Liver (tissue), 9 donors: ENCODE data around the gene SAMD7. TPM values are rescaled to one million over a fixed set of nuclear protein-coding genes. Genes with fewer than 3 reads are reported as not detected.

Source experiments
- DNase-seq: peaks from one replicate; pipeline ENCODE4 v3.0.0-alpha.2; 2017; ENCODE audit warnings: low spot score
- H3K27ac ChIP-seq, 2 donors: one replicate each; pipeline ENCODE4 v1.7.0; 2013; ENCODE audit warnings: inconsistent platforms in 2 of 2, low read length in 2 of 2, control low read depth in 1 of 2, low read depth in 1 of 2, mild to moderate bottlenecking in 1 of 2
- H3K27me3 ChIP-seq, 4 donors: one replicate each; pipeline versions ENCODE4 v1.6.1 to v1.7.0; 2013; ENCODE audit warnings: low read length in 3 of 4, inconsistent platforms in 1 of 4, mild to moderate bottlenecking in 1 of 4, moderate library complexity in 1 of 4; ENCODE audit not compliant: control insufficient read depth in 4 of 4, insufficient read depth in 4 of 4
- H3K36me3 ChIP-seq, 4 donors: one replicate each; pipeline versions ENCODE4 v1.6.1 to v1.7.0; 2013; ENCODE audit warnings: low read length in 3 of 4, mild to moderate bottlenecking in 3 of 4, low read depth in 1 of 4, moderate library complexity in 1 of 4; ENCODE audit not compliant: control insufficient read depth in 4 of 4, insufficient read depth in 3 of 4
- H3K4me1 ChIP-seq, 4 donors: one replicate each; pipeline versions ENCODE4 v1.6.1 to v1.7.0; 2013; ENCODE audit warnings: low read length in 3 of 4, mild to moderate bottlenecking in 3 of 4, moderate library complexity in 1 of 4; ENCODE audit not compliant: control insufficient read depth in 4 of 4, insufficient read depth in 4 of 4
- H3K4me3 ChIP-seq, 3 donors: one replicate each; pipeline versions ENCODE4 v1.6.1 to v1.7.0; 2013; ENCODE audit warnings: low read length in 3 of 3, control low read depth in 1 of 3, low read depth in 1 of 3, mild to moderate bottlenecking in 1 of 3
- H3K9ac ChIP-seq, 2 donors: one replicate each; pipeline ENCODE4 v1.7.0; 2013; ENCODE audit warnings: low read length in 2 of 2, mild to moderate bottlenecking in 2 of 2, moderate library complexity in 2 of 2, control low read depth in 1 of 2, low read depth in 1 of 2
- H3K9me3 ChIP-seq, 4 donors: one replicate each; pipeline versions ENCODE4 v1.6.1 to v1.7.0; 2013; ENCODE audit warnings: low read length in 3 of 4; ENCODE audit not compliant: control insufficient read depth in 4 of 4
- FOXA1 ChIP-seq: IDR thresholded peaks from 2 replicates; pipeline ENCODE4 v1.6.1; 2016; ENCODE audit warnings: antibody characterized with exemption
- FOXA2 ChIP-seq: IDR thresholded peaks from 2 replicates; pipeline ENCODE4 v1.6.1; 2016; ENCODE audit warnings: antibody characterized with exemption
- GABPA ChIP-seq, 2 donors: IDR thresholded peaks in 1 of 2; conservative IDR thresholded peaks in 1 of 2; 2 replicates each; pipeline ENCODE4 v1.6.1; 2016; ENCODE audit warnings: antibody characterized with exemption in 2 of 2, mild to moderate bottlenecking in 1 of 2, moderate library complexity in 1 of 2
- HNF4A ChIP-seq, 2 donors: conservative IDR thresholded peaks; 2 replicates each; pipeline ENCODE4 v1.6.1; 2016; ENCODE audit warnings: antibody characterized with exemption in 2 of 2, mild to moderate bottlenecking in 2 of 2
- HNF4G ChIP-seq: IDR thresholded peaks from 2 replicates; pipeline ENCODE4 v1.6.1; 2016; ENCODE audit warnings: antibody characterized with exemption
- JUND ChIP-seq, 2 donors: IDR thresholded peaks; 2 replicates each; pipeline ENCODE4 v1.6.1; 2016; ENCODE audit warnings: antibody characterized with exemption in 2 of 2
- MAX ChIP-seq: IDR thresholded peaks from 2 replicates; pipeline ENCODE4 v1.6.1; 2016; ENCODE audit warnings: antibody characterized with exemption
- NR2F2 ChIP-seq: IDR thresholded peaks from 2 replicates; pipeline ENCODE4 v1.6.1; 2016; ENCODE audit warnings: antibody characterized with exemption
- RAD21 ChIP-seq, 2 donors: IDR thresholded peaks; 2 replicates each; pipeline ENCODE4 v1.6.1; 2016; ENCODE audit warnings: antibody characterized with exemption in 2 of 2, mild to moderate bottlenecking in 2 of 2
- RXRA ChIP-seq, 2 donors: IDR thresholded peaks; 2 replicates each; pipeline ENCODE4 v1.6.1; 2017 to 2018; ENCODE audit warnings: antibody characterized with exemption in 2 of 2, mild to moderate bottlenecking in 1 of 2
- SP1 ChIP-seq: IDR thresholded peaks from 2 replicates; pipeline ENCODE4 v1.6.1; 2018; ENCODE audit warnings: antibody characterized with exemption, mild to moderate bottlenecking
- TAF1 ChIP-seq: conservative IDR thresholded peaks from 2 replicates; pipeline ENCODE4 v1.6.1; 2016; ENCODE audit warnings: antibody characterized with exemption, mild to moderate bottlenecking
- YY1 ChIP-seq: IDR thresholded peaks from 2 replicates; pipeline ENCODE4 v1.6.1; 2016; ENCODE audit warnings: antibody characterized with exemption, mild to moderate bottlenecking
- ZBTB33 ChIP-seq: IDR thresholded peaks from 2 replicates; pipeline ENCODE4 v1.6.1; 2016; ENCODE audit warnings: antibody characterized with exemption
- WGBS: extraction: QIAGEN DNeasy Blood & Tissue Kit; methylation state at CpG from one replicate; pipeline ENCODE4 v1.1.7; 2013; 5-methylcytosine and 5-hydroxymethylcytosine counted together
- polyA plus RNA-seq, 2 donors: library from polyadenylated mRNA; stranded (reverse) in 1 of 2; unstranded in 1 of 2; fragments of 200-250 nt in 1 of 2; fragments of >200 nt in 1 of 2; fragmentation: Nextera tagmentation in 1 of 2; extraction: Ambion mirVana in 1 of 2; gene quantifications; one replicate each; pipeline versions ENCODE4 v1.2.1 to v1.2.3, GENCODE V29; 2013 to 2015
- total RNA-seq, 2 donors: library from RNA; depleted of rRNA; stranded (reverse); fragments of >200 nt; gene quantifications; one replicate each; pipeline ENCODE4 v1.2.3, GENCODE V29; 2014
- TF ChIP-seq, protein P1 (sequence below): IDR thresholded peaks from 2 replicates; pipeline ENCODE4 v1.6.1; 2016; ENCODE audit warnings: antibody characterized with exemption, mild to moderate bottlenecking
- TF ChIP-seq, protein P2 (sequence below): IDR thresholded peaks from 2 replicates; pipeline ENCODE4 v1.6.1; 2016; ENCODE audit warnings: antibody characterized with exemption
- donor health status: healthy.
- donor health status: healthy.
- donor health status: healthy.
- donor health status: healthy.
- donor health status: healthy.

Gene SAMD7
- total and polyA plus RNA-seq, 4 donors = not detected

DNA sequence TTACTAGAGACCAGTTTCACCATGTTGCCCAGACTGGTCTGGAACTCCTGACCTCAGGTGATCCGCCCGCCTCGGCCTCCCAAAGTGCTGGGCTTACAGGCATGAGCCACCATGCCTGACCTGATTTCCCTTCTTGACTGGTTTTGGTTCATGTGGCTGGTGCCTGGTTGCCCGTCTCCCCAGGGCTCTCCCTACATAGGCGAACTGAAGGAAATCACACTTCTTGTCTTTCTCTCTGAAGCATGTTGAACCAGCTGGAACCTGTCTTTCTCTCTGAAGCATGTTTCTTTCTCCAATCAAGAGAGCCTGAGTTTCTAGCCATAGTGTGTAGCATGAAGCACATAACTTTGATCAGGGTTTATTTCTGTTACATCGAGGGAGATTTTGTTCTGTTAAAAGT is 16.3 kb upstream of the SAMD7 start:
- no peaks in the 10 kb centered on the region for H3K36me3 ChIP-seq

GRCh38 chr3:169897284-169897683 is 14.1 kb upstream of the SAMD7 start:
- WGBS = 96% methylated on average over 1 of the region's 1 CpG
- no peak overlapping the region for H3K4me3 ChIP-seq
- no peak for DNase-seq
- H3K27me3 ChIP-seq = no peaks in the 10 kb centered on the region
- no peaks in the 10 kb centered on the region for H3K4me1 ChIP-seq
- H3K9ac ChIP-seq = no peak overlapping the region
- no peak for TF ChIP-seq FOXA1
- TF ChIP-seq SP1 = no peak
- no peak for TF ChIP-seq ZBTB33
- TF ChIP-seq, protein P1, sequence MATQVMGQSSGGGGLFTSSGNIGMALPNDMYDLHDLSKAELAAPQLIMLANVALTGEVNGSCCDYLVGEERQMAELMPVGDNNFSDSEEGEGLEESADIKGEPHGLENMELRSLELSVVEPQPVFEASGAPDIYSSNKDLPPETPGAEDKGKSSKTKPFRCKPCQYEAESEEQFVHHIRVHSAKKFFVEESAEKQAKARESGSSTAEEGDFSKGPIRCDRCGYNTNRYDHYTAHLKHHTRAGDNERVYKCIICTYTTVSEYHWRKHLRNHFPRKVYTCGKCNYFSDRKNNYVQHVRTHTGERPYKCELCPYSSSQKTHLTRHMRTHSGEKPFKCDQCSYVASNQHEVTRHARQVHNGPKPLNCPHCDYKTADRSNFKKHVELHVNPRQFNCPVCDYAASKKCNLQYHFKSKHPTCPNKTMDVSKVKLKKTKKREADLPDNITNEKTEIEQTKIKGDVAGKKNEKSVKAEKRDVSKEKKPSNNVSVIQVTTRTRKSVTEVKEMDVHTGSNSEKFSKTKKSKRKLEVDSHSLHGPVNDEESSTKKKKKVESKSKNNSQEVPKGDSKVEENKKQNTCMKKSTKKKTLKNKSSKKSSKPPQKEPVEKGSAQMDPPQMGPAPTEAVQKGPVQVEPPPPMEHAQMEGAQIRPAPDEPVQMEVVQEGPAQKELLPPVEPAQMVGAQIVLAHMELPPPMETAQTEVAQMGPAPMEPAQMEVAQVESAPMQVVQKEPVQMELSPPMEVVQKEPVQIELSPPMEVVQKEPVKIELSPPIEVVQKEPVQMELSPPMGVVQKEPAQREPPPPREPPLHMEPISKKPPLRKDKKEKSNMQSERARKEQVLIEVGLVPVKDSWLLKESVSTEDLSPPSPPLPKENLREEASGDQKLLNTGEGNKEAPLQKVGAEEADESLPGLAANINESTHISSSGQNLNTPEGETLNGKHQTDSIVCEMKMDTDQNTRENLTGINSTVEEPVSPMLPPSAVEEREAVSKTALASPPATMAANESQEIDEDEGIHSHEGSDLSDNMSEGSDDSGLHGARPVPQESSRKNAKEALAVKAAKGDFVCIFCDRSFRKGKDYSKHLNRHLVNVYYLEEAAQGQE = no peak
- TF ChIP-seq GABPA (IDR thresholded peaks at IDR 0.05 in 1 of 2, conservative IDR thresholded peaks at IDR 0.05 in 1 of 2) = no peak
- TF ChIP-seq NR2F2 = no peak
- no peak for TF ChIP-seq HNF4G
- no peak for TF ChIP-seq HNF4A (conservative IDR thresholded peaks at IDR 0.05)
- TF ChIP-seq RAD21 (IDR thresholded peaks at IDR 0.05) = no peak
- TF ChIP-seq MAX = no peak
- TF ChIP-seq, protein P2, sequence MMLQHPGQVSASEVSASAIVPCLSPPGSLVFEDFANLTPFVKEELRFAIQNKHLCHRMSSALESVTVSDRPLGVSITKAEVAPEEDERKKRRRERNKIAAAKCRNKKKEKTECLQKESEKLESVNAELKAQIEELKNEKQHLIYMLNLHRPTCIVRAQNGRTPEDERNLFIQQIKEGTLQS = no peak
- H3K9me3 ChIP-seq = peaks cover 3 to 15% (median 5%) of the 10 kb centered on the region in 4 donors
- no peaks in the 10 kb centered on the region for H3K36me3 ChIP-seq
- H3K27ac ChIP-seq = no peak overlapping the region

More for the DNA sequence above, 16.3 kb upstream of the SAMD7 start:
- WGBS = 80% methylated on average over 6 of the region's 6 CpGs
- no peak overlapping the region for H3K27ac ChIP-seq
- no peak overlapping the region for H3K9ac ChIP-seq
- DNase-seq = no peak
- no peak overlapping the region for H3K4me3 ChIP-seq
- TF ChIP-seq HNF4A (conservative IDR thresholded peaks at IDR 0.05) (no peak), ZBTB33 (no peak), YY1 (no peak), JUND (IDR thresholded peaks at IDR 0.05) (no peak), TAF1 (no peak), FOXA2 (no peak), NR2F2 (no peak), RXRA (IDR thresholded peaks at IDR 0.05) (no peak)
- TF ChIP-seq, protein P1 = no peak
- H3K9me3 ChIP-seq = no peaks in the 10 kb centered on the region
- no peaks in the 10 kb centered on the region for H3K27me3 ChIP-seq
- H3K4me1 ChIP-seq = no peaks in the 10 kb centered on the region
